Activated CD8-positive, alpha-beta memory T cell treated with anti-CD3 and anti-CD28 coated beads for 24 hours (primary cell): ENCODE results near the gene SRRM2.

ENCODE experiments used
- DNase-seq: peaks from one replicate; pipeline ENCODE4 v3.0.0-alpha.2; 2020

The SRRM2 gene

DNA sequence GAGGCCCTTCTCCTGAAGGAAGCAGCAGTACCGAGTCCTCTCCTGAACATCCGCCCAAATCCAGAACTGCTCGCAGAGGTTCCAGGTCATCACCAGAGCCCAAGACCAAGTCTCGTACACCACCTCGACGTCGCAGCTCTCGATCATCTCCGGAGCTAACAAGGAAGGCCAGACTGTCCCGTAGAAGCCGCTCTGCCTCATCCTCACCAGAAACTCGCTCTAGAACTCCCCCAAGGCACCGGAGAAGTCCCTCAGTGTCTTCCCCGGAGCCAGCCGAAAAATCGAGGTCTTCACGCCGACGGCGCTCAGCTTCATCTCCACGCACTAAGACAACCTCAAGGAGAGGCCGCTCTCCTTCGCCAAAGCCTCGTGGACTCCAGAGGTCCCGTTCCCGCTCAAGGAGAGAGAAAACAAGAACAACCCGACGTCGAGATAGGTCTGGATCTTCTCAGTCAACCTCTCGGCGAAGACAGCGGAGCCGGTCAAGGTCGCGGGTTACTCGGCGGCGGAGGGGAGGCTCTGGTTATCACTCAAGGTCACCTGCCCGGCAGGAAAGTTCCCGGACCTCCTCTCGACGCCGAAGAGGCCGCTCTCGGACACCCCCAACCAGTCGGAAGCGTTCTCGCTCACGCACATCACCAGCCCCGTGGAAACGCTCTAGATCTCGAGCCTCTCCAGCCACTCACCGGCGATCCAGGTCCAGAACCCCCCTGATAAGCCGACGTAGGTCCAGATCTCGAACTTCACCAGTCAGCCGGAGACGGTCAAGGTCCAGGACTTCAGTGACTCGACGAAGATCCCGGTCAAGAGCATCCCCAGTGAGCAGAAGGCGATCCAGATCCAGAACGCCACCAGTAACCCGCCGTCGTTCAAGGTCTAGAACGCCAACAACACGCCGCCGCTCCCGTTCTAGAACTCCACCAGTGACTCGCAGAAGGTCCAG is 13.3 kb downstream of the SRRM2 start:
- no peak for DNase-seq

DNA sequence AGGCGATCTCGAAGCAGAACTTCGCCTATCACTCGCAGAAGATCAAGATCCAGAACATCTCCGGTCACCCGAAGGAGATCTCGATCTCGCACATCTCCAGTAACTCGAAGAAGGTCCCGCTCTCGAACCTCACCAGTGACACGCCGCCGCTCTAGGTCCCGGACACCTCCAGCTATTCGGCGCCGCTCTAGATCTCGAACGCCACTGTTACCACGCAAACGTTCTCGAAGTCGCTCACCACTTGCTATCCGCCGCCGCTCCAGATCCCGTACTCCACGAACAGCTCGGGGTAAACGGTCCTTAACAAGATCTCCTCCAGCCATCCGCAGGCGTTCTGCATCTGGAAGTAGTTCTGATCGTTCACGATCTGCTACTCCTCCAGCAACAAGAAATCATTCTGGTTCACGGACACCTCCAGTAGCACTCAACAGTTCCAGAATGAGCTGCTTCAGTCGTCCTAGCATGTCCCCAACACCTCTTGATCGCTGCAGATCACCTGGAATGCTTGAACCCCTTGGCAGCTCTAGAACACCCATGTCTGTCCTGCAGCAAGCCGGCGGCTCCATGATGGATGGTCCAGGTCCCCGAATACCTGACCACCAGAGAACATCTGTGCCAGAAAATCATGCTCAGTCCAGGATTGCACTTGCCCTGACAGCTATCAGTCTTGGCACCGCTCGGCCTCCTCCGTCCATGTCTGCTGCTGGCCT is 14.1 kb downstream of the SRRM2 start:
- peak; percentile 57 for DNase-seq

- DNase-seq, result no peak
These were observed 14.8 kb downstream of the SRRM2 start for GRCh38 chr16:2767140-2767731.

- no peak for DNase-seq
These were observed 15.5 kb downstream of the SRRM2 start for GRCh38 chr16:2767891-2768290.

DNA sequence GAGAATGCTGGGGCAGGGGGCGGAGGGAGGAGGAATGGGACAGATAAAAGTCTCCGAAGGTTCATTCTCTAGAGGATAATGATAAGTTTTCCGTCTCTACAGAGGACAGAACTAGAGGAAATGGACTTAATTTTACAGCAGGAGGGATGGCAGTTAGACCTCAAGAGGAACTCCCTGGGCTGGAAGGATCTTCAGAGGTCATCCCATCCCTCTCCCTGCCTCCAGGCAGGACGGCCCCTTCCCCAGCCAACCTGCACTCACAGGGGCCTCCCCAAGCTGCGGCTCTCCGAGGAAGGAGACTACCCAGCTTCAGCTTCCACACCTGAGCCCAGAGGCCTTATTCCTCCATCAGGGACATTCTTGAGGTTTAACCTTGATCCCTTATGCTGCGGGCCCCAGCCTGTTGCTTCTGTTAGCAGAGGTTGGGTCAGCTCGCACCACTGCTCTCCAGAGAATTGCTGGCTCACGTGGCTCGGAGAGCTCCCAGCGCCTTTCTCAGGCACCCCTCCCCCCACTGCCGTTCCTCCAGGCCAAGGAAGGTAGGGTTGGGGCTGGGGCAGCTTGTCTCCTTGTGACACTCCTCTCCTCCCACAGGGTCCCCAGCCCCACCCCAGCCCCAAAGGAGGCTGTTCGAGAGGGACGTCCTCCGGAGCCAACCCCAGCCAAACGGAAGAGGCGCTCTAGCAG is 16.1 kb downstream of the SRRM2 start:
- DNase-seq, result no peak

GRCh38 chr16:2769100-2769529 is 16.7 kb downstream of the SRRM2 start:
- DNase-seq, result no peak

GRCh38 chr16:2769675-2770056 is 17.2 kb downstream of the SRRM2 start:
- DNase-seq, result no peak

DNA sequence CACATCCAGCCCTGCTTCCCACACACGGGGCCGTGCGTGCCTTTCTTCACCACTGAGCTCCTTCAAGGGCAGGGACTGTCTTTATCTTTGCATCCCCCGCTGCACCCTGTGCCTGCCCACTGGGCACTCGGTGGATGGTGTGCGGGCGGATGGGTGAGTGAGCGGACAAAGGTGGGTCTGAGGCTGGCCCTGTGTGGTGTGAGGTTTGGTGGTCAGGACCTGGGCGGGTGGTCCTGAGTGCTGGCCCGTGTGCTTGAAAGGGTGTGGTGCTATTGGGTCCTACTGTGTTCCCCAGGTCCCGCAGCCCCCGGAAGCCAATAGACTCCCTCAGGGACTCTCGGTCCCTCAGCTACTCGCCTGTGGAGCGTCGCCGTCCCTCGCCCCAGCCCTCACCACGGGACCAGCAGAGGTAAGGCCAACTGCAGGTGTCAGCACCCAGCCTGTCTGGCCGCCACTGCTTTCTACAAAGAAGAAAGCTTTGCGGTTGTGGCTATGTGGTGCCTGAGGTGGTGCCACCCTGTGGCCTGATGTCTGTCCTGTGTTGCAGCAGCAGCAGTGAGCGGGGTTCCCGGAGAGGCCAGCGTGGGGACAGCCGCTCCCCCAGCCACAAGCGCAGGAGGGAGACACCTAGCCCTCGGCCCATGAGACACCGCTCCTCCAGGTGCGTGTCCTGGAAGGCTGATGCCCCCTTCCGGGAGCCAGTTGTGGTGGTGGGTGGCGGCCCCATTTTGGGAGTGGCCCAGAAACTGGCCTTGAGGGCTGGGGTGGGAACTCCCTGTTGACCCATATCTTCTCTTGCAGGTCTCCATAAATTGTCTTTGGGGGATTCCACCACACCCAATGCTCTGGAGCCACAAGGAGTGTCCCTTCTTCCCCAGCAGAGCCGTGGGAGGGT is 17.9 kb downstream of the SRRM2 start:
- DNase-seq, result peak; percentile 57

DNA sequence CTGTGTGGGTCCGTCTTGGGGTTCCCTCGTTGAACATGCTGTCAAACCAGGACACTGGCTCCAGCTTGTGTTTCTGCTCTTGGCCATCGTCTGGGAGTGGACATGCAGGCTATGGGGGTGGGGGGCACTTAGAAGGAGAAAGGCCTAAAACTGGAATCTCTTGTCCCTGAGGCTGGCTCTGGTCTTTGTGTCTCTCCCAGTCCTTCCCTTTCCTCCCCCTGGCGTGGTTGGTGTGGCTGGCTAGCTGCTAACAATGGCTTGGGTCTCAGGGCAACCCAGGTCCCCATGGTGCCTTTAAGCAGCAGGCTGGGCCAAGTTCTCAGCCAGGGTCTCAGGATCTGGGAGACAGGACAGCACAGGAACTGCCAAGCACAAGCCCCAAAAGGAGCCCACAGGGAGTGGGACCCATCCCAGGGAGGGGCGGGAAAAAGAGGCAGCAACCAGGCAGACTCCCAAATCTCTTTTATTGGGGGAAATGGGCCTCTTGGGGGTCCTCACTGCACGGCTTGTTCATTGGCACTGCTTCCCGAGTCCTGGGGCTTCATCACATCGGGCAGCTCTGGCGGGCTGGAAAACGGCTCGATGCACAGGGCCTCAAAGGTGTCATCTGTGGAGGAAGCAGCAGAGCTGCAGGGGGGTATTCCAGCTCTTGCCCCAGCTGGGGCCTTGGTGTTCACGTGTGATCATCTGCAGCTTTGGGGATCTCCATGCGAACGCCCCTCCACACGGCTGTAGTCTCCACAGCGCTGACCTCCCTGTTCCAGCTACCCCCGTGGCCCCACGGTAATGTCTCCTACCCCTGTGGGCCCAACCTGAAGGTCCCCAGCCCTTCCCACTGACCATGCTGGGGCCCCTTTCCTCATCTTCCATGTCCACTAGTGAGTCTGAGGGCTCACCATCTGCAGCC is 19.3 kb downstream of the SRRM2 start:
- DNase-seq, result peak; percentile 65

DNA sequence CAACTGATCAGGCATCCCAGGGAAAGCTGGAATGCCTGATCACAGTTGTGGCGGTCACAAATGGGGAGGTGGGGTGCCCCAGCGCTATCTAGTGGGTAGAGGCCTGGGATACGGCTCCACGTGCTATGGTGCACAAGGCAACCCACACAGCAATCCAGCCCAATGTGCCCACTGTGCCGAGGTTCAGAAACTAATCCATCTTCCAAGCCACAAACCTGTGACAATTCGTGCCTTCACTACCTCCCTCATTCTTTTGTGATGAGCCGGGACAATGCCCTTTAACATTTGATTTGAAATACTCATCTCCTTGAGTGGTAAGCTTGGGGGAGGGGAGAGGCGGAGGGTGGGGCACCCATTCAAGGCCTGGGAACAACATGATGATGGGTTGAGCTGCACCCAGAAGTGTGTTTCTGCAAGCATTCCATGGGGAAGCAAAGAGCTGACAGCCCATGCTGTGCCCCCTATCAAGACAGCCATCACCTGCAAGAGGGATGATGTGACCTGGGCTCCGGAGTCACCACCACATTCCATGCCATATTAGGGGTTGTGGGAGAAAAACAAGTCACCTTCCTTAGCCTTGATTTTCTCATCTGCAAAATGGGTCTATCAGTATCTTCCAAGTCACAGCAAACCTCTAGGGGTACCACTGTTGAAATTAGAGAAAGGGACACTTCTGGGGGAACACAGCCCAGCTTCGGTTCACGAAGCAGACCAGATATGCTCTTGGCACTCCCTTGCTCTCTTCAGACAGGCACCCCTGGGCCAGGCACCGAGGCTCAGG is 20.9 kb downstream of the SRRM2 start:
- no peak for DNase-seq

DNA sequence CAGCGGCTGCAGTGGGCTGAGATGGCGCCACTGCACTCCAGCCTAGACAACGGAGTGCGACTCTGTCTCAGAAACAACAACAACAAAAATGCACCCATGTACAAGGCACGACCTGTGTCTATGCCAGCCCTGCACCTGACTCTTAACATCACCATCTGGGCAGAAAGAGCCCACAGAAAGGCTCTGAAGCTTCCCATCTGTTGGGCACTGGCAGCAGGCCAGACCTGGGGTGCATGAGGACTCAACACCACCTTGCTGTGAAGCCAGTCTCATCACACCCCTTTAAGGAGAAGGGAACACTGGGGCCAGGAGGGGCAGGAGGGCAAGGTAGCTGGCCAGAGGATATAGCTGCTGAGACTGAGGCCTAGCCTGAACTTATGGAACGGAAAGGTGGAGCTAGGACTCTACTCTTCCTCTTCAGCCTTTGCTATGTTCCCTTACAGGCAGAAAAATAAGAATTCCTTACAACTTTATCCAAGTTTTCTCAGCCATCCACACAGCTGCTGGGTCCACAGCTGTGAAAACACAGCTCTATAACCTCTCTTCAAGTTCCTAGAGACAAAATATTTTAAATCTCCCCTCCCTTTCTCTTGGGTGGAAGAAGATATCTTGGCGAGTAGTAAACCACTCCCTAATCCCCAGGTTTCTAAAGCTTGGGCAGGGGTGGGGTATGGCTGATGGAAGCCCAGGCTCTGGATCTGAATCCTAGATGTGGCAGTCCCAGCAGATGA is 21.9 kb downstream of the SRRM2 start:
- no peak for DNase-seq

DNA sequence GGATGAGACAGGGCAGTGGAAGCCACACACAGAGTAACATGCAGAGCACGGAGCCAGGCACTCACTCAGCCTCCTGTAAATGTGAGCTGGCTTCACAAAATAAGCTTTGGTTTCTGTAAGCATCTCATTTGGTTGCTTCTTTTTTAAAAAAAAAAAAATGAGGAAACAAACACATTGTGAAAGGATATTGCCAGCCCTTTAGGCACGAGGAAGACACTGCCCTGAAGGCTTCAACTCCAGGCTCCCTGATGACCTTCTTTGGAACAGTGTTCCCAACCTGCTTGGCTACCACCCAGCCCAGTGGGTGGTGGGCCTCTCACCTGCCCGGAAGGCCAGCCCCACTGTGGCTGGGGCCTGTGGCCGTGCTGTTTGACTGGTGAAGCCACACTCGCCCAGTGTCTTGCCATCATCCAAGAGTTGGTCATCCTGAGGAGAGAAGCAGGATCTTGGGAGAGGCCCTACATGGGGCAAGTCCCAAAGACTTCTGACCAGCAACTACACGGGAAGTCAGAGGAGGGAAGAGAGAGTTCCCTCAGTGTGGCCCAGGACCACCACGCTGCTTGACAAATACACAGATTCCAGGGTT is 22.8 kb downstream of the SRRM2 start:
- no peak for DNase-seq

- DNase-seq, result no peak
These were observed 23.5 kb downstream of the SRRM2 start for GRCh38 chr16:2775765-2776499.

DNA sequence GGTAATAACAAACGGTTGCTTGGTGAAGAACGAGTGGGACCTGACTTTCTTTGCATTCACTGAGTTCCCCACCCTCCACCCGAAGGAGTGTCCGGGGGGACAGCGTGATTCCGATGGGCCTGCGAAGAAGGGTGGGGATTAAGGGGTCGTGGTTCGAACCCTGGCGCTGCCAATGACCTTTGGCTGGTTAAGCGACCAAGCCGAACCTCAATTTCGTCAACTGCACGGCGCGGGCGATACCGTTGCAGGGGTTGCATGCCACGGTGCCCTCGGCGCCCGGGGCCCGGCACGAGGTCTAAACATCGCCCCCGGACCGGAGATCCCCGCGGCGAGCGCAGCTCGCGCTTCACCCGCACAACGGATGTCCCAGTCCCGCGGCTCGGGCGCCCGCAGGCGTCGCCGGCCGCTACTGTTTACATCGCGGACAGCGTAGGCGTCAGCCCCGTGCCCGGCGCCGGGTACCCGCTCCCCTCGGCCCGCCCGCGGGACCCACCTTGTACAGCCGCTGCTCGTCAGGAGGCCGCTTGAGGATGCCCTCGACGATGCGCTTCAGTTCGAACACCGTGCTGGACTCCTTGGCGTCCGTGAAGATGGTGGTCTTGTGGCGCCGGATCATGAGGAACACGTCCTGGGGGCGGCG is 24.2 kb downstream of the SRRM2 start:
- DNase-seq, result no peak

- peak; percentile 96 for DNase-seq
These were observed 24.9 kb downstream of the SRRM2 start, which contains the start of gene ELOB for GRCh38 chr16:2777231-2777902. Gene ELOB (minus strand): TSS chr16:2777280. CDS start chr16:2777239, 41 bp downstream.

DNA sequence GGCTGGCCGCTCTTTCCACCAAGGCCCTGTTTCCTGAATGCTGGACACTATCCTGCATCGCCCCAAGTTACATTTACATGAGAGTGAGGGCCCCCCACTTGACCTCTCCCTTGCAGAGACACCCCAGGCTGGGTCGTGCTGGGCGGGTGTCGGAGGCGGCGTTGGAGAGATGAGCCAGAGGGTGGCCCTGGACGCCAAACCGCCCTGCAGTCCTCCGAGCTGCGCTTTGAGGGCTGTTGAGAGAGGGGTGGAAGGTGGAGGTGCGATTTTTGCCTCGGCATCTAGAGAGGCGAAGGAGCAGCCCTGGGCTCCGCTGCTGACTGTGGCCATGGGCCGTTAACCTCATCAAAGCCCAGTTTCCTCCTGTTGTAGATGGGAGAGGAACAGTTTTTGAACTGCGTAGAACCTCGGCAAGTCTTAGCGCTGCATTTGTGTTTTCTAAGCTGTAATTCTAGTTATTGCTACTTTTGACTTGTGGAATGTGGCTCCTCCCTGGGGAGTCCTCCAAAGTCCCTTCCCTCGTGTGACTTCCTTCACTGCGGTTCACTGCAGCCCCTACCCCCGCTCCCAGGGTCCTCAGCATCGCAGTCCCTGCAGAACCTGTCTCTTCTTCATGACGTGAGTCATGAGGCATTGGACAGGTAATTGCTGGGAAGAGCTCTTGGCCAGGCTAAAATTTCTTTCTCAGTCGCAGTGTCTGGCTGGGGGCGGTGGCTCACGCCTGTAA is 25.6 kb downstream of the SRRM2 start:
- no peak for DNase-seq
